Activated T-helper 1 cell treated with anti-CD3 and anti-CD28 coated beads, Interleukin-2, amount 50 U/mL, for 16 hours (primary cell): Measurements from ENCODE around the gene GOLGA8M.
A peak's percentile ranks its signal among the peaks of the same experiment; 100 is the strongest.
"Not testable (repeated sequence)": the region's sequence is repeated elsewhere in the genome, so short reads cannot be mapped to it uniquely, and the experiment has no call there.

ENCODE experiments used
- DNase-seq, 2 donors: peaks; one replicate each; pipeline ENCODE4 v3.0.0-alpha.2; 2020; ENCODE audit warnings: low read depth in 1 of 2, low spot score in 1 of 2

The GOLGA8M gene

GRCh38 chr15:28712270-28712669, at the start of gene GOLGA8M:
Gene GOLGA8M (minus strand): TSS chr15:28712421. CDS start chr15:28712323, 98 bp downstream.
- DNase-seq = not testable (repeated sequence)

- DNase-seq = not testable (repeated sequence)
These were observed 30.7 kb upstream of the GOLGA8M start for GRCh38 chr15:28742890-28743289.

GRCh38 chr15:28738590-28739292, 26.5 kb upstream of the GOLGA8M start:
- not testable (repeated sequence) for DNase-seq

GRCh38 chr15:28738200-28738561, 26.0 kb upstream of the GOLGA8M start:
- DNase-seq = not testable (repeated sequence)

GRCh38 chr15:28737521-28738199, 25.4 kb upstream of the GOLGA8M start:
- peak in 1 of 2 donors; percentile 15 for DNase-seq

- DNase-seq = not testable (repeated sequence)
These were observed 15.8 kb upstream of the GOLGA8M start for GRCh38 chr15:28728061-28728460.

- not testable (repeated sequence) for DNase-seq
These were observed 14.8 kb upstream of the GOLGA8M start for GRCh38 chr15:28727026-28727425.

- no peak for DNase-seq
These were observed 13.9 kb upstream of the GOLGA8M start for GRCh38 chr15:28726102-28726501.

GRCh38 chr15:28725556-28725955, 13.3 kb upstream of the GOLGA8M start:
- no peak for DNase-seq

GRCh38 chr15:28723986-28724385, 11.8 kb upstream of the GOLGA8M start:
- DNase-seq = not testable (repeated sequence)

GRCh38 chr15:28719626-28720025, 7.4 kb upstream of the GOLGA8M start:
- DNase-seq = not testable (repeated sequence)

GRCh38 chr15:28718576-28718975, 6.4 kb upstream of the GOLGA8M start:
- DNase-seq = not testable (repeated sequence)

- not testable (repeated sequence) for DNase-seq
These were observed 2.0 kb upstream of the GOLGA8M start for GRCh38 chr15:28714176-28714575.

GRCh38 chr15:28703927-28704326, 8.3 kb downstream of the GOLGA8M start:
- DNase-seq = not testable (repeated sequence)

GRCh38 chr15:28702427-28702826, 9.8 kb downstream of the GOLGA8M start:
- DNase-seq = not testable (repeated sequence)

GRCh38 chr15:28694006-28694751, 18.0 kb downstream of the GOLGA8M start:
- not testable (repeated sequence) for DNase-seq

- DNase-seq = not testable (repeated sequence)
These were observed 19.2 kb downstream of the GOLGA8M start for GRCh38 chr15:28693021-28693420.

- not testable (repeated sequence) for DNase-seq
These were observed 38.7 kb downstream of the GOLGA8M start for GRCh38 chr15:28673533-28673932.

GRCh38 chr15:28672122-28672521, 40.1 kb downstream of the GOLGA8M start:
- DNase-seq = not testable (repeated sequence)

GRCh38 chr15:28666402-28666801, 45.8 kb downstream of the GOLGA8M start:
- DNase-seq = not testable (repeated sequence)

- not testable (repeated sequence) for DNase-seq
These were observed 47.6 kb downstream of the GOLGA8M start for GRCh38 chr15:28664575-28664974.

GRCh38 chr15:28663717-28664116, 48.5 kb downstream of the GOLGA8M start:
- not testable (repeated sequence) for DNase-seq
